ENCODE data around the gene ADGRB2.
A peak's percentile ranks its signal among the peaks of the same experiment; 100 is the strongest.

ADGRB2 gene

GRCh38 chr1:31683997-31684396 is 80.1 kb downstream of the ADGRB2 start:
- no peak for TF ChIP-seq CTCF (IDR thresholded peaks at IDR 0.05)
- DNase-seq (ENCODE audit: low spot score), result no peak
- Histone ChIP-seq H3K27ac (no peak overlapping the region), H3K4me3 (no peak overlapping the region)

DNA sequence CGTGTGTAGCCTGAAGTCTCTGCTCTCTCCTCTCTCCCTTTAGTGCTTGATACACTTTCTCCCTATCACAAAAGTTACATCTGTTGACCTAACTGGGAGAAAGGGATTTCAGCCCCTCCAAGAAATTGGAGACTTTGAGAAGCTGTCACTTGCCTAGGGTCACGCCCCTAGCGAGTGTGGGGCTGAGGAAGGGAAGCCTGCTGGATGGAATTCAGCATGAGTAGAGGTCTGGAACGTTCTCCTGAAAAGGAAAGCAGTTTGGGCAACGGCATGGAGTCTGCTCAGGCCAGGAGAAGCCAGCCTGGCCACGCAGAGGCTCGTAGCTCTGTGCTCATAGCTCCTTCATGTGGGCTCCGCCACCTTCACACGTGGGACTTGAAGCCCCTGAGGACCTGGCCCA is 82.7 kb downstream of the ADGRB2 start:
- H3K27ac ChIP-seq, result peak overlapping the region; percentile 48 to 55
- DNase-seq (ENCODE audit: low spot score), result no peak
- no peak for TF ChIP-seq CTCF (IDR thresholded peaks at IDR 0.05)
- no peak overlapping the region for H3K4me3 ChIP-seq

GRCh38 chr1:31679676-31680230 is 84.4 kb downstream of the ADGRB2 start:
- H3K27ac ChIP-seq, result no peak overlapping the region
- DNase-seq (ENCODE audit: low spot score), result no peak
- TF ChIP-seq CTCF (IDR thresholded peaks at IDR 0.05), result no peak
- H3K4me3 ChIP-seq, result no peak overlapping the region

DNA sequence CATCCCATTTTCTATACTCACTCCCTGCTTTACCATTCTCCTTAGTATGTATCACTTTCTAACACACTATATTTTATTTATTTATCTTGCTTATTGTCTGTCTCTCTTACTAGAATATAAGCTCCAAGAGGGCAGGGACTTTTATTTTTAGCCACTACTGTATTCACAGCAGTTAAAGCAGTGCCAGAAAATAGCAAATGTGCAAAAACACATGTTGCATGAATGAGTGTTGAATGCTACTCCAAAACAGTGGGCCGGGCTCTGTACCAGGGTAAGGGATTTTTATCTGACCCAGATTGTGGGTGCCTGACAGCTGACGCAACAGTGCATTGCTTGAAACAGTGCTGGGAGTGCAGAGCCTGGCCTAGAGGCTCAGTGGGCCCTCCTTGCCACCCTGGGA is 85.0 kb downstream of the ADGRB2 start:
- Histone ChIP-seq H3K27ac (no peak overlapping the region), H3K4me3 (no peak overlapping the region)
- DNase-seq (ENCODE audit: low spot score), result no peak
- no peak for TF ChIP-seq CTCF (IDR thresholded peaks at IDR 0.05)

GRCh38 chr1:31678681-31679080 is 85.5 kb downstream of the ADGRB2 start:
- DNase-seq (ENCODE audit: low spot score), result no peak
- no peak for TF ChIP-seq CTCF (IDR thresholded peaks at IDR 0.05)
- Histone ChIP-seq H3K27ac (no peak overlapping the region), H3K4me3 (no peak overlapping the region)

DNA sequence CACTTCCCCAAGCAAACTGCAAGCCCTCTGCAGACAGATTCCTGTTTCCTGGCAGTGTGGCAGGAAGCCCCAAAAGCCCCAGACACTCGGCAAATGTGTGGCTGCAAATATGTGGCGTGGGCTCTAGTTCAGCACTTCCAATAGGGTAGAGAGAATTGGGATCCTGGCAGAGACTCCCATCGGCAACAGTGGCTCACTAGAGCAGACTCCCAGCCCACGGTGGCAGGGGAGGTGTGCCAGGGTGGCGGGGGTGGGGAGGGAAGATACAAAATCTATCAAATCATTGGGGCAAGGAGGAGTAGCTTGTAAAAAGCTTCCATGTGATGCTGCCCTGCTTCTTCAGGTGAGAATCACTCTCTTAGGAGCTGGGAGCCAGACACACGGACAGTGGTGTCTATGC is 86.2 kb downstream of the ADGRB2 start:
- TF ChIP-seq CTCF (IDR thresholded peaks at IDR 0.05), result no peak
- no peak overlapping the region for H3K4me3 ChIP-seq
- DNase-seq (ENCODE audit: low spot score), result no peak
- H3K27ac ChIP-seq, result no peak overlapping the region

GRCh38 chr1:31677401-31677800 is 86.7 kb downstream of the ADGRB2 start:
- no peak for DNase-seq (ENCODE audit: low spot score)
- no peak for TF ChIP-seq CTCF (IDR thresholded peaks at IDR 0.05)
- no peak overlapping the region for H3K4me3 ChIP-seq
- no peak overlapping the region for H3K27ac ChIP-seq
